Fibroblast of mammary gland (primary cell): ENCODE measurements around the gene ADCY7.

Experiments
- DNase-seq: peaks from one replicate; pipeline ENCODE4 v3.0.0-alpha.2; 2010; ENCODE audit warnings: low read depth
- H3K4me3 ChIP-seq: 2 replicates; pipeline ENCODE4 v1.5.1; 2011; ENCODE audit warnings: low read depth, mild to moderate bottlenecking, low read length, moderate library complexity; ENCODE audit not compliant: control insufficient read depth
- CTCF ChIP-seq: conservative IDR thresholded peaks from 2 replicates; pipeline ENCODE4 v1.5.1; 2011; ENCODE audit warnings: low read depth, low read length, inconsistent platforms; ENCODE audit not compliant: control insufficient read depth, insufficient read depth

The ADCY7 gene

DNA sequence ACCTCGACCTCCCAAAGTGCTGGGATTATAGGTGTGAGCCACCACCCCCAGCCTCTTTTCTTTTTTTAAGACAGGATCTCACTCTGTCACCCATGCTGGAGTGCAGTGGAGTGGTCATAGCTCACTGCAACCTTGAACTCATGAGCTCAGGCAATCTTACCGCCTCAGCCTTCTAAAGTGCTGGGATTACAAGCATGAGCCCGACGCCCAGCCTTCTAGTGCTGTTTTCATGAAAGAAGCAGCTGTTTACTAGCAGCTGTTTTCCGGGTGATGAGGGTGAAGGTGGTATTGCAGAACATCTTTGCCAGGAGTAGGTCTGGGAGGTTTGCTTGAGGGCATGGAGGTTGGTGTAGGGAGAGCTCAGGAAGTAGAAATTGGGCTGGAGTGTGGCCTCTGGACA, 2.0 kb downstream of the ADCY7 start:
- TF ChIP-seq CTCF, result no peak
- DNase-seq, result no peak
- H3K4me3 ChIP-seq, result no peak overlapping the region

- TF ChIP-seq CTCF, result no peak
- DNase-seq, result no peak
- no peak overlapping the region for H3K4me3 ChIP-seq
Observed at GRCh38 chr16:50269061-50269705, 2.8 kb downstream of the ADCY7 start.

DNA sequence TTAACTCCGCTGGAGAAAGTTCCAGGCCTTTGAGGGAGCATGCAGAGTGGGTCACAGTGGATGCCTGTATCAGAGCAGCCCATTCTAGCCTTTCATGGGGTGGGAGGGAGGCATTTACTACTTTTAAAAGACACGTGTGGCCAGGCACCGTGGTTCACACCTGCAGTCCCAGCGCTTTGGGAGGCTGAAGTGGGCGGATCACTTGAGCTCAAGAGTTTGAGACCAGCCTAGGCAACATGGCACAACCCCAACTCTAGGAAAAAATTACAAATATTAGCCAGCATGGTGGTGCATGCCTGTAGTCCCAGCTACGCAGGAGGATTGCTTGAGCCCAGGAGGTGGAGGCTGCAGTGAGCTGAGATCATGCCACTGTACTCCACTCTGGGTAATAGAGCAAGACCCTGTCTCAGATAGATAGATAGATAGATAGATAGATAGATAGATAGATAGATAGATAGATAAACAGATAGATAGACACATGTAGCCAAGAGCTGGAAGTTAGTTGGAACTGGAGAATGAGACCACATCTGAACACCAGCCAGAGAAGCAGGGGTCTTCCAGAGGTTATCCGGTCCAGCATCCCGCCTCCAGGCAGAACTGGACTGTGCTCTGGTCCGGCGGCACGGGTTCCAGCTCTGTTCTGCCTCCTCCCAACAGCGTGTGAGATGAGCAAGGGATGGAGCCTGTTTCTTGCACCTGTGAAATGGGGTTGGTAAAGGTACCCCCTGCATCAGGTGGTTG, 3.6 kb downstream of the ADCY7 start:
- TF ChIP-seq CTCF, result no peak
- no peak for DNase-seq
- no peak overlapping the region for H3K4me3 ChIP-seq

GRCh38 chr16:50270510-50271147, 4.3 kb downstream of the ADCY7 start:
- no peak for TF ChIP-seq CTCF
- no peak for DNase-seq
- H3K4me3 ChIP-seq, result no peak overlapping the region

DNA sequence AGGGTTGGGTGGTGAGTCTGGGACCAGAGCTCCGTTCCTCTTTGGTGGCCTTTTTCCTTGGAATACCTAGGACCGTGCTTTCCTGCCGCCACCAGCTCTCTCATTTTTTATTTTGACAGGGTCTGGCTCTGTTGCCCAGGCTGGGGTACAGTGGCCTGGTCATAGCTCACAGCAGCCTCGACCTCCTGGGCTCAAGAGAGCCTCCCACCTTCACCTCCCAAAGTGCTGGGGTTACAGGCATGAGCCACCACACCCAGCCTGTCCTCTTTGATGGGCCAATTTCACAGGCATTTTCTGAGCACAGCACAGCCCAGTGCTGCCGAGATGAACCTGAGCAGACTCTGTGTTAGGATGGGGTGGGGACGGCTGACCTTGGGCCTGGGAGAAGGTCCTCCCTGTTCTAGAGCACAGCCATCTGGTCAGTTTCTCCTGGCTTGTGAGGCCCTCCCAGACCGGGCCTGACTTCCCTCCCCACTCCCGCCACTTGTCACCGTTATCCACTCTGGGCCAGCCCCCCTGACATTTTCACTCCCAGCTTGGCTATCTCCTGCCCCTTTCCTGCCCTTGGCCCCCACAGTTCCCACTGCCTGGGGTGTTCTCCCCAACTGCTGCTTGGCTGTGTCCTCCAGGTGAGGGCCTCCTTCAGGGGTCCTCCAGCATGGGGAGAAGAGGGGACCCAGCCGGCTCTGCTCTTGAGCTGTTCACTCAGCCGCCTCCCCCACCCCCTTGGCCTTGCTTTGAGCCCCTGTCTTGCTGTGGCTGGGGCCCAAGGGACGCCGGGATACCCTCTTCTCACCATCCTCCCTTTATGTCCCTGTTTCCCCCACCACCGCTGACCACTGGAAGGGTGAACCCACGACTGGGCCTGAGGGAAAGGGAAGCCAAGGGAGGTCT, 5.0 kb downstream of the ADCY7 start:
- no peak for DNase-seq
- TF ChIP-seq CTCF, result no peak
- no peak overlapping the region for H3K4me3 ChIP-seq

GRCh38 chr16:50272111-50272571, 5.8 kb downstream of the ADCY7 start:
- no peak for TF ChIP-seq CTCF
- DNase-seq, result no peak
- no peak overlapping the region for H3K4me3 ChIP-seq
